ENCODE results near the gene RFX4. TPM values are rescaled to one million over a fixed set of nuclear protein-coding genes. Genes with fewer than 3 reads are reported as not detected.

RFX4 gene
- total and polyA plus RNA-seq, 9 of the 15 experiments (the other 6 are each of a cell fraction or from before 2014, with no cell fraction given): not detected

GRCh38 chr12:106605254-106605653 lies 22.4 kb downstream of the RFX4 start:
- no peaks in the 10 kb centered on the region for H3K9me3 ChIP-seq (replicated peaks; ENCODE audit: control insufficient read depth, insufficient read depth, low read depth, low read length)
- no peak overlapping the region for H3K27ac ChIP-seq (ENCODE audit: extremely low read depth, low read depth, low read length)
- no peaks in the 10 kb centered on the region; the same call in 1 of the 2 replicates for H4K20me1 ChIP-seq (replicated peaks; ENCODE audit: control insufficient read depth, insufficient read depth, low read length)
- H3K4me3 ChIP-seq: no peak overlapping the region
- no TSS peak for BruUV-seq (replicated peaks)
- POLR2A ChIA-PET: no interaction called here
- H3K9me1 ChIP-seq (ENCODE audit: control insufficient read depth, insufficient read depth, low read length): no peaks in the 10 kb centered on the region
- 0% methylated on average over 2 of the region's 2 CpGs for WGBS (ENCODE audit: insufficient coverage, low coverage, missing lambda C conversion rate)
- in situ Hi-C loops (cut with MboI) (no loop called here), intact Hi-C loops (cut with micrococcal nuclease) (loop anchor here (10.0 kb wide), 1 partner anchor 240 kb away; no protein-coding TSS in a partner anchor)
- FAIRE-seq (no peak), ATAC-seq (no peak), DNase-seq (ENCODE audit: extremely low read depth in 1 of 4, low spot score in 3 of 4) (no peak)
- H3K27me3 ChIP-seq (ENCODE audit: control insufficient read depth in 2 of 2, insufficient read depth in 2 of 2, low read length in 2 of 2): peaks cover 5 to 20% of the 10 kb centered on the region in 2 experiments
- H3K9ac ChIP-seq (ENCODE audit: insufficient read depth in 1 of 2, low read depth in 2 of 2, low read length in 2 of 2): no peak overlapping the region
- H3K36me3 ChIP-seq (ENCODE audit: control insufficient read depth, insufficient read depth, low read length): no peaks in the 10 kb centered on the region
- no peaks in the 10 kb centered on the region for H3K79me2 ChIP-seq (ENCODE audit: control insufficient read depth, insufficient read depth, low read length)
- H2AFZ ChIP-seq (ENCODE audit: low read depth, low read length): no peak overlapping the region
- no peak overlapping the region for H3K4me2 ChIP-seq (ENCODE audit: insufficient read depth, low read length)
- H3K4me1 ChIP-seq (replicated peaks in 1 of 2; ENCODE audit: control insufficient read depth in 2 of 2, insufficient read depth in 2 of 2, low read length in 2 of 2): peaks cover 0 to 5% of the 10 kb centered on the region in 2 experiments; a peak in 1 of 5 replicates
- CTCF ChIA-PET (ENCODE audit: low intra/inter-chr PET ratio): no interaction called here
- TF ChIP-seq, protein P1, sequence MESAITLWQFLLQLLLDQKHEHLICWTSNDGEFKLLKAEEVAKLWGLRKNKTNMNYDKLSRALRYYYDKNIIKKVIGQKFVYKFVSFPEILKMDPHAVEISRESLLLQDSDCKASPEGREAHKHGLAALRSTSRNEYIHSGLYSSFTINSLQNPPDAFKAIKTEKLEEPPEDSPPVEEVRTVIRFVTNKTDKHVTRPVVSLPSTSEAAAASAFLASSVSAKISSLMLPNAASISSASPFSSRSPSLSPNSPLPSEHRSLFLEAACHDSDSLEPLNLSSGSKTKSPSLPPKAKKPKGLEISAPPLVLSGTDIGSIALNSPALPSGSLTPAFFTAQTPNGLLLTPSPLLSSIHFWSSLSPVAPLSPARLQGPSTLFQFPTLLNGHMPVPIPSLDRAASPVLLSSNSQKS (CRISPR knock-in tag; IDR thresholded peaks at IDR 0.05): no peak
- TF ChIP-seq NR2C2 (CRISPR knock-in tag; IDR thresholded peaks at IDR 0.05) (no peak), NR2C2 (tag; IDR thresholded peaks at IDR 0.05) (peak; percentile 30; the same call in 1 of the 2 replicates), ZNF384 (IDR thresholded peaks at IDR 0.05; ENCODE audit: low read depth, low read length) (no peak), NR2C1 (IDR thresholded peaks at IDR 0.05) (peak; percentile 53), NR2C1 (tag; IDR thresholded peaks at IDR 0.05) (peak; percentile 30; the same call in 1 of the 2 replicates), ZFP30 (CRISPR knock-in tag; IDR thresholded peaks at IDR 0.05; ENCODE audit: borderline replicate concordance) (no peak)
